Central memory CD8-positive, alpha-beta T cell (primary cell): Measurements from ENCODE around the gene DEPP1.

ENCODE experiments used
- ATAC-seq: fragments of 150-1000 bp; cut with Tn5 transposase; replicated peaks from 2 replicates; pipeline ENCODE4 v1.10.0; 2022; ENCODE audit warnings: mild to moderate bottlenecking, moderate FRiP score, moderate number of reproducible peaks; ENCODE audit not compliant: poor library complexity, severe bottlenecking; ENCODE audit errors: extremely low read depth
- DNase-seq, 2 donors: peaks; one replicate each; pipeline ENCODE4 v3.0.0; 2021; ENCODE audit warnings: low spot score in 2 of 2
- H3K27ac Mint-ChIP-seq: one replicate; pipeline ENCODE4 v1.8.0; 2022; ENCODE audit warnings: low read depth, mild to moderate bottlenecking, moderate library complexity, mixed read lengths
- H3K27me3 Mint-ChIP-seq: one replicate; pipeline ENCODE4 v1.8.0; 2022; ENCODE audit warnings: mixed read lengths
- H3K36me3 Mint-ChIP-seq: one replicate; pipeline ENCODE4 v1.8.0; 2022; ENCODE audit warnings: mild to moderate bottlenecking, moderate library complexity, mixed read lengths; ENCODE audit not compliant: insufficient read depth
- H3K4me1 Mint-ChIP-seq: one replicate; pipeline ENCODE4 v1.8.0; 2022; ENCODE audit warnings: mixed read lengths
- H3K4me3 Mint-ChIP-seq: one replicate; pipeline ENCODE4 v1.8.0; 2022; ENCODE audit warnings: mild to moderate bottlenecking, moderate library complexity, mixed read lengths
- H3K9me3 Mint-ChIP-seq: one replicate; pipeline ENCODE4 v1.8.0; 2022; ENCODE audit warnings: mixed read lengths

The DEPP1 gene

DNA sequence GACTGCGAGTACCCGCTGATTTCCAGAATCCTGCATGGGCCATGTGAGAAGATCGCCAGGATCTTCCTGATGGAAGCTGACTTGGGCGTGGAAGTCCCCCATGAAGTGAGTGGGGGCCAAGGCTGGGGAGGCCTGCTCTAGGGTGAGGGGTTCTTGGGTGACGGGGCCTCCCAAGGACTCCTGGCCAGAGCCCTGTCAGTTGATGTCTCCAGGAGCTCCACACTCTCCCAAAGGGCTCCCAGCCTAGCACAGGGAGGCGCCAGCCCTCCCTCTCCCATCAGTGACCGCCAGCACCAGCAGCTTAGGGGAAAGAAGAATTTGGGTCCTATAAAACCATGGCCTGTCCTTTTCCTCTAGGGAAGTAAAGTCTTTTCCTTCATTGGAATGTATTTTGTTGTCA is 12.4 kb upstream of the DEPP1 start:
- DNase-seq: peak in 1 of 2 donors; percentile 6
- Mint-ChIP-seq H3K36me3 (peaks cover 4% of the 10 kb centered on the region), H3K9me3 (no peaks in the 10 kb centered on the region), H3K4me3 (no peak overlapping the region), H3K27me3 (no peaks in the 10 kb centered on the region), H3K27ac (no peak overlapping the region), H3K4me1 (peaks cover 15% of the 10 kb centered on the region)
- no peak for ATAC-seq

GRCh38 chr10:44990302-44990655 is 11.7 kb upstream of the DEPP1 start:
- Mint-ChIP-seq H3K9me3 (no peaks in the 10 kb centered on the region), H3K27me3 (no peaks in the 10 kb centered on the region), H3K27ac (no peak overlapping the region), H3K36me3 (peaks cover 4% of the 10 kb centered on the region), H3K4me1 (peaks cover 8% of the 10 kb centered on the region), H3K4me3 (no peak overlapping the region)
- ATAC-seq (no peak), DNase-seq (no peak)

DNA sequence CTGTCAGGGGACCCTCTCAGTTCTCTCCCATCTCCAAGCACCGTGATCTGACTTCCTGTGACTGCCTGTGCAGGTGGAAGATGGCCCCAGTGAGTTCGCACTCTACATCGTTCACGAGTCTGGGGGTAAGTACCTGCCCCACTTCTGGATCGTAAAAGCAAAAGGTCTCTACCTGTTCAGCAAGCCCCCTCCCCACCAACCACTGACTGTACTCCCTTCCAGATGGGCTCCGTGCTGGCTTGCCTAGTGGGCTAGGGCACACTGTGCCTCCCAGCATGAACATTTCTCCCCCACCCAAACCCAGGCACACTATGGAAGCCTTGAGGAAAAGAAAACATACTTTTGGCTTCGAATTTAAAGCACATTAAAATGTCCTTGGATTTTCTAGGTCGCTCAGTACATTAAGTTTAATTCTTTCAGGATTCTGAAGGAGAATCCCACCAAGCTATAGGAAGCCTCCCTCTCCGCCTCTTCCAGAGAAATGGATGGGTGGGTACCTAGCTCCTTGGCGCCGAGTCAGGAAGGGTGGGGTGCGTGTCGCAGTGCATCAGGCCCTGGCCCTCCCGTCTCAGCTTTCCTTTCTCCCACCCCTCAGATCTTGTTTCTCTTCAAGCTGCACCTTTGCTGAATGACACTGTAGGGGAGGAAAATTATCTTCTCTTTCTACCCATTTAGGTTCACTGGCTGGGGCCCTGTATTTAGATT is 11.1 kb upstream of the DEPP1 start:
- no peaks in the 10 kb centered on the region for H3K9me3 Mint-ChIP-seq
- no peak for DNase-seq
- peaks cover 4% of the 10 kb centered on the region for H3K36me3 Mint-ChIP-seq
- no peak for ATAC-seq
- peaks cover 3% of the 10 kb centered on the region for H3K4me1 Mint-ChIP-seq
- no peaks in the 10 kb centered on the region for H3K27me3 Mint-ChIP-seq
- H3K27ac Mint-ChIP-seq: no peak overlapping the region
- H3K4me3 Mint-ChIP-seq: no peak overlapping the region

DNA sequence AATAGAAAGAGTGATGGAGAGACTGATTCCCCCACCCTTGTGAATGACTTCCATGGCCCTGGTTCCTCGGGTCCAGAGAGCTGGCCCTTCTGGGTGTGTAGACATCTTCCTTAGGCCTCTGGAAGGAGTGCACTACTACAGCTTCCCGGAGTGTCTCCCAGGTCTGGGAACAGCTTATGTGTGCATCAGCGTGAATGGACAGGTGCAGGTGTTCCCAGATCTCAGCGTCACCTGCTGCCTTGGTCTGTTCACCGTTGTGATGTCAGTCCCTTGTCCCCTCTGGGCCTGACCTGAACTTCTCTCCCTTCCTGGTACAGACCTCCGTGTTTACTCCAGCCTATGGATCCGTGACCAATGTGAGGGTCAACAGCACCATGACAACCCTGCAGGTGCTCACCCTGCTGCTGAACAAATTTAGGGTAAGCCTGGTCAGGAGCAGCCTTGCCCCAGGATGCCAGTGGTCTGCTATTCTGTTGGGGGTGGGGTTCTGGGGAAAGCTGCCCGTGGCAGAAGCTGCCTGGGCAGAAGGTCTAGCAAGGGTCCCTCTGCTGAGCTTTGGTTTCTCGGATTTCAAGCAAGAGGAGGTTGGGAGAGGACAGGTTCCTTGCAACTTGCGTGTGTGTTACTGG is 10.5 kb upstream of the DEPP1 start:
- DNase-seq: peak in 1 of 2 donors; percentile 5
- H3K36me3 Mint-ChIP-seq: peaks cover 7% of the 10 kb centered on the region

GRCh38 chr10:44986670-44987069 is 8.1 kb upstream of the DEPP1 start:
- no peak overlapping the region for H3K27ac Mint-ChIP-seq

More for the DNA sequence above, 10.5 kb upstream of the DEPP1 start:
- Mint-ChIP-seq H3K27ac (no peak overlapping the region), H3K4me1 (no peaks in the 10 kb centered on the region), H3K9me3 (no peaks in the 10 kb centered on the region), H3K4me3 (no peak overlapping the region), H3K27me3 (no peaks in the 10 kb centered on the region)
- no peak for ATAC-seq

DNA sequence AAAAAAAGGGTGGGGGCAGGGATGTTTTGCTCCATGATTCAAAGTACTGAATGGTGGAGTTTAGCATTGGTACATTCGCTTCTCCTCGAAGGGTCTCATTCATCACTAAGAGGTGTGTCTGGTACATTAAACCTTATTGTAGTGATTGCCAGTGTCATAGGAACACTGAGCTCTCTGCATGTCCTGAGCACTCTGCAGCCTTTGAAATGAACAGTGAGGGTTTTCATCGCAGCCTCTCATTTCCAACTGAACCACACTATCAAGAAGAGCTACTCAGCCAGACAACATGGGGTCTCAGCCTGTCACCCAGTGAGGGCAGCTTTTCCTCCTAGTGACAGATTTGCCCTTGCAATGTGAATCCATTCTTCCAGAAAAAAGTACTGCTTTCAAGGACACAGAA is 7.6 kb upstream of the DEPP1 start:
- Mint-ChIP-seq H3K36me3 (peaks cover 4% of the 10 kb centered on the region), H3K4me3 (no peak overlapping the region), H3K4me1 (no peaks in the 10 kb centered on the region), H3K27me3 (no peaks in the 10 kb centered on the region), H3K9me3 (no peaks in the 10 kb centered on the region), H3K27ac (no peak overlapping the region)
- ATAC-seq (no peak), DNase-seq (no peak)

More at GRCh38 chr10:44986670-44987069, 8.1 kb upstream of the DEPP1 start:
- peaks cover 4% of the 10 kb centered on the region for H3K36me3 Mint-ChIP-seq
- H3K4me1 Mint-ChIP-seq: no peaks in the 10 kb centered on the region
- no peak for DNase-seq
- H3K27me3 Mint-ChIP-seq: no peaks in the 10 kb centered on the region
- H3K9me3 Mint-ChIP-seq: no peaks in the 10 kb centered on the region
- H3K4me3 Mint-ChIP-seq: no peak overlapping the region
- no peak for ATAC-seq

DNA sequence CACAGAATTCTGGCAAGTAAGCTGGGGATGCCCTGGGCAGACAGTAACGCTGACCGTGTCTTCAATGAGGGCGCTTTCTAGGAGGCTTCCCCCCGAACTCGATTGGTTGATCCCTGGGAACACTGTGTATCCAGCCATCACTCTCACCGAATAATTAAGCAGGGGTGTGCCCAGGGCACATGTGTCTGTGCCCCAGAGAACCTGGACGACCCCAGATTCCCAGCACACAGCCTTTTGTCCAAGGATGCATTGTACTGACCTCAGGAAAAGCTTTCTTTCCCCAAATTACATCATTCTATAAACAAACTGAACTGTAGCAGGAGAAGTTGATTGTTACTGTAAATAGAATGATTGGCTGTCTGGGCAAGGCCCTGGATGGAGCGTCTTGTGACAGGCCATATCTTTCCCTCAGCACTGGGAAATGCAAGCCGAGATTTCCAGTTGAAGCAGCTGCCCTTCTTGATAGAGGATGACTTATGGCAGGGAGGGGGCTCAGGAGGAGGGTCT is 6.6 kb upstream of the DEPP1 start:
- no peak overlapping the region for H3K27ac Mint-ChIP-seq
- H3K36me3 Mint-ChIP-seq: peaks cover 4% of the 10 kb centered on the region
- no peaks in the 10 kb centered on the region for H3K4me1 Mint-ChIP-seq
- no peak overlapping the region for H3K4me3 Mint-ChIP-seq
- DNase-seq: no peak
- H3K27me3 Mint-ChIP-seq: no peaks in the 10 kb centered on the region
- H3K9me3 Mint-ChIP-seq: no peaks in the 10 kb centered on the region
- no peak for ATAC-seq

DNA sequence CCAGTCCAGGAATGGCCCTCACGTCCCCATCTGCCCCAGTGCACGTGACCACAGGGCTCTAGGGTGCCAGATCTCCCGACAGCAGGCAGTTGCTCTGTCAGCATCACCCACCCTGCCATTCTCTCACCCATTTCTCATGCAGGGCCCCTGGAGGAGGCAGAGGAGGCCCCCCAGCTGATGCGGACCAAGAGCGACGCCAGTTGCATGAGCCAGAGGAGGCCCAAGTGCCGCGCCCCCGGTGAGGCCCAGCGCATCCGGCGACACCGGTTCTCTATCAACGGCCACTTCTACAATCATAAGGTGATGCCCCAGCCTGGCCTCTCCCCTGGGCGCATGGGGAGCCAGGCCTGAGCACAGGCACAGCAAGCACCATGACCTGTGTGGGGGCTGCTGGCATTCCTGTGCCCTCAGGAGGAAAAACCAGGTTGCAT is 6.1 kb upstream of the DEPP1 start:
- peaks cover 4% of the 10 kb centered on the region for H3K36me3 Mint-ChIP-seq
- H3K27ac Mint-ChIP-seq: no peak overlapping the region
- no peaks in the 10 kb centered on the region for H3K4me1 Mint-ChIP-seq
- no peak for ATAC-seq
- H3K27me3 Mint-ChIP-seq: no peaks in the 10 kb centered on the region
- no peak overlapping the region for H3K4me3 Mint-ChIP-seq
- DNase-seq: no peak
- no peaks in the 10 kb centered on the region for H3K9me3 Mint-ChIP-seq

DNA sequence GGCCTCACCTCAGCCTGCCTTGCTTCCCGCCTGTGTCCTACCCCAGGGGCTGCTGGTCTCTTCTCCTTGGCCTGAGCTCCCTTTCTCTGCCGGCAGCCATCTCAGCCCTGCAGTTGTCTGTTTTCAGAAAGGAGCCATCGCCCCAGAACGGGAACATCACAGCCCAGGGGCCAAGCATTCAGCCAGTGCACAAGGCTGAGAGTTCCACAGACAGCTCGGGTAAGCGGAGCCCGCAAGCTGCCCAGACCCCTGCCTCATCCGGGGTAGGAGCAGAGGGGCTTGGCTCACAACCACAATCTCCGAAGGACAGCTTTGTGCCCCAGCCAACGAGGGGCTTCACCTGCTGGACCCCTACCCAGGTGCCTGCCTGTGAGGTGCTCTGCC is 5.3 kb upstream of the DEPP1 start:
- Mint-ChIP-seq H3K36me3 (peaks cover 4% of the 10 kb centered on the region), H3K27ac (peak overlapping the region; percentile 41), H3K4me1 (no peaks in the 10 kb centered on the region), H3K4me3 (no peak overlapping the region), H3K27me3 (no peaks in the 10 kb centered on the region), H3K9me3 (no peaks in the 10 kb centered on the region)
- DNase-seq (no peak), ATAC-seq (no peak)

DNA sequence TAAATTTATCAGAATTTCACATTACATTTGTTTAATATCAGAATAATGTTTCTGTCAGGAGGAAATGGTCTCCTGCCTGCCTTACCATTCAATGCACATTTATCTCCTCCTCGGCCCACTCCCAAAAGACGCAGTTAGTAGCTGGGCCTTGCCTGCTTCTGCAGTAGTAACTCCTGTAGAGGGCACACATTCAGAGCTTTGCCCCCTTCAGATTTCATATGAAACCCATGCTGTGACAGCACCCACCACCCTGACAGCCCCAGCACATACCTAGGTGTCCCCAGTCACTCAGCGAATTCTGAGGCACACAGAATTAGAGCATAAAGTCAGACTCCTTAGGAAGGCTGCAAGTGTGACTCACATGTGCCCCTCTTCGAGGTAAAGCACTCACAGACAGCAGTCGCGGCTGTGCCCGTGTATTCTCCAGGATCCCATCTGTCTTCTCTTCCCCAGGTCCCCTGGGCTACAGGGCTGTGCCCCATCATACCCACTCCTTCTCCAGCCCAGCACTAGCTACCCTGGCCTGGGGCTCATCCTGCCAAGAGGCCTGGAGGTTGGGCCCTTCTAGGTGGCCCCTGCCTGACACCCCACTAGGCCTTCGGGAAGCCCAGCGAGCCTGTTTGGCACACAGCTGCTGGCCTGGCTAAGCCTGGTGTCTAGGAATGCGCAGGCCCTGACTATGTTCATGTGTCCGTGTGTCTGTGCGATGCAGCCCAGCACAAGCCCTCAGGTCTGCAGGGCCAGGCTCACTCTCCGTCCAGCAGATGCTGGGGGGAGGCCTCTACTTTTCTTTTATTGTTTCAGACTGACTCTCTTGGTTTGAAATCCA is 4.7 kb upstream of the DEPP1 start:
- ATAC-seq (no peak), DNase-seq (no peak)
- H3K4me1 Mint-ChIP-seq: no peaks in the 10 kb centered on the region
- no peaks in the 10 kb centered on the region for H3K9me3 Mint-ChIP-seq
- H3K27ac Mint-ChIP-seq: peak overlapping the region; percentile 41
- no peak overlapping the region for H3K4me3 Mint-ChIP-seq
- no peaks in the 10 kb centered on the region for H3K27me3 Mint-ChIP-seq
- H3K36me3 Mint-ChIP-seq: peaks cover 4% of the 10 kb centered on the region

GRCh38 chr10:44982496-44982895 is 3.9 kb upstream of the DEPP1 start:
- Mint-ChIP-seq H3K4me3 (no peak overlapping the region), H3K4me1 (no peaks in the 10 kb centered on the region), H3K36me3 (peaks cover 4% of the 10 kb centered on the region), H3K27ac (no peak overlapping the region), H3K9me3 (no peaks in the 10 kb centered on the region), H3K27me3 (no peaks in the 10 kb centered on the region)
- no peak for DNase-seq
- ATAC-seq: no peak

DNA sequence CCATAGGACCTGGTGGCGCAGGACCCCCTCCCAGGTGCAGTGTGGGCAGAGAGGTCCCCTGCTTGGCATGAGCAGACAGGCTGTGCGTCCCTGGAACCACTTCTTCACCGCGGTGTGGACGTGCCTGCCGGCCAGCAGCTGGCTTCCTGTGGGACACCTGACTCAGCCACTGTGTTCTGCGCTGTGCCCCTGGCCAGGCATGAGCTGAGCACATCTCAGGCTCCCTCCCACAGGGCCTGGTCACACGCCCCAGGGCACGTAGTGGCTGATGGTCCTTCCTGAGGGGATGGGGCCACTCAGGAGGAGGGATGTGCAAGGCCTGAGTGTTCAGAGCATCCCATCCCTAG is 3.5 kb upstream of the DEPP1 start:
- Mint-ChIP-seq H3K9me3 (no peaks in the 10 kb centered on the region), H3K36me3 (peaks cover 4% of the 10 kb centered on the region), H3K27ac (no peak overlapping the region), H3K27me3 (no peaks in the 10 kb centered on the region), H3K4me3 (no peak overlapping the region), H3K4me1 (no peaks in the 10 kb centered on the region)
- ATAC-seq (no peak), DNase-seq (no peak)
